ENCODE results near the gene HMGN5. TPM values are rescaled to one million over a fixed set of nuclear protein-coding genes. Genes with fewer than 3 reads are reported as not detected.

HMGN5 gene
- total RNA-seq, 2 experiments from 2014 or later, result 2.0 to 15.3 TPM

GRCh38 chrX:81240701-81241331 lies 39.1 kb upstream of the HMGN5 start:
- BruUV-seq (replicated peaks), result no TSS peak
- H3K79me2 ChIP-seq (ENCODE audit: insufficient read depth, low read depth, low read length), result no peaks in the 10 kb centered on the region
- intact Hi-C loops (cut with micrococcal nuclease; ENCODE audit: unreplicated experiment), result no loop called here

GRCh38 chrX:81238166-81238565 lies 36.5 kb upstream of the HMGN5 start:
- H3K27ac ChIP-seq (ENCODE audit: low read depth, low read length, poor library complexity, severe bottlenecking), result no peak overlapping the region
- DNase-seq (ENCODE audit: low spot score), result no peak
- no peak overlapping the region for H3K4me2 ChIP-seq (ENCODE audit: low read length)
- no peaks in the 10 kb centered on the region for H3K4me1 ChIP-seq (ENCODE audit: insufficient read depth, low read length, poor library complexity, severe bottlenecking)
- CTCF ChIA-PET (ENCODE audit: unreplicated experiment), result no interaction called here
- H2AFZ ChIP-seq (ENCODE audit: low read length), result no peak overlapping the region
- TF ChIP-seq EZH2phosphoT487 (IDR thresholded peaks at IDR 0.05; ENCODE audit: borderline replicate concordance, low read depth, low read length) (no peak), CTCF (conservative IDR thresholded peaks at IDR 0.05; ENCODE audit: low read length) (no peak)
- H3K9me3 ChIP-seq (ENCODE audit: low read length), result no peaks in the 10 kb centered on the region
- no peaks in the 10 kb centered on the region for H4K20me1 ChIP-seq (ENCODE audit: insufficient read depth, low read length)
- intact Hi-C loops (cut with micrococcal nuclease; ENCODE audit: unreplicated experiment), result no loop called here
- H3K36me3 ChIP-seq (ENCODE audit: insufficient read depth, low read length), result peaks cover 63% of the 10 kb centered on the region
- H3K9me2 ChIP-seq (ENCODE audit: insufficient read depth, low read length), result no peaks in the 10 kb centered on the region
- no peaks in the 10 kb centered on the region for H3K79me2 ChIP-seq (ENCODE audit: insufficient read depth, low read depth, low read length)
- no peak overlapping the region for H3K4me3 ChIP-seq (ENCODE audit: low read depth, low read length, poor library complexity, severe bottlenecking)
- no TSS peak for BruUV-seq (replicated peaks)
- POLR2A ChIA-PET, result no interaction called here

More at GRCh38 chrX:81240701-81241331, 39.1 kb upstream of the HMGN5 start:
- no peak overlapping the region for H3K27ac ChIP-seq (ENCODE audit: low read depth, low read length, poor library complexity, severe bottlenecking)
- DNase-seq (ENCODE audit: low spot score), result no peak
- ChIA-PET CTCF (ENCODE audit: unreplicated experiment) (no interaction called here), POLR2A (no interaction called here)
- no peaks in the 10 kb centered on the region for H4K20me1 ChIP-seq (ENCODE audit: insufficient read depth, low read length)
- H3K4me2 ChIP-seq (ENCODE audit: low read length), result no peak overlapping the region
- no peaks in the 10 kb centered on the region for H3K9me2 ChIP-seq (ENCODE audit: insufficient read depth, low read length)
- no peak overlapping the region for H3K4me3 ChIP-seq (ENCODE audit: low read depth, low read length, poor library complexity, severe bottlenecking)
- TF ChIP-seq EZH2phosphoT487 (IDR thresholded peaks at IDR 0.05; ENCODE audit: borderline replicate concordance, low read depth, low read length) (no peak), CTCF (conservative IDR thresholded peaks at IDR 0.05; ENCODE audit: low read length) (no peak)
- H3K9me3 ChIP-seq (ENCODE audit: low read length), result no peaks in the 10 kb centered on the region
- no peaks in the 10 kb centered on the region for H3K4me1 ChIP-seq (ENCODE audit: insufficient read depth, low read length, poor library complexity, severe bottlenecking)
- peaks cover 58% of the 10 kb centered on the region for H3K36me3 ChIP-seq (ENCODE audit: insufficient read depth, low read length)
- no peak overlapping the region for H2AFZ ChIP-seq (ENCODE audit: low read length)

GRCh38 chrX:81237516-81237915 lies 35.8 kb upstream of the HMGN5 start:
- Histone ChIP-seq H4K20me1 (ENCODE audit: insufficient read depth, low read length) (no peaks in the 10 kb centered on the region), H3K4me2 (ENCODE audit: low read length) (no peak overlapping the region), H3K9me3 (ENCODE audit: low read length) (no peaks in the 10 kb centered on the region), H3K36me3 (ENCODE audit: insufficient read depth, low read length) (peaks cover 64% of the 10 kb centered on the region), H3K4me3 (ENCODE audit: low read depth, low read length, poor library complexity, severe bottlenecking) (no peak overlapping the region), H3K27ac (ENCODE audit: low read depth, low read length, poor library complexity, severe bottlenecking) (no peak overlapping the region), H3K79me2 (ENCODE audit: insufficient read depth, low read depth, low read length) (no peaks in the 10 kb centered on the region), H2AFZ (ENCODE audit: low read length) (no peak overlapping the region), H3K4me1 (ENCODE audit: insufficient read depth, low read length, poor library complexity, severe bottlenecking) (no peaks in the 10 kb centered on the region), H3K9me2 (ENCODE audit: insufficient read depth, low read length) (no peaks in the 10 kb centered on the region)
- BruUV-seq (replicated peaks), result no TSS peak
- POLR2A ChIA-PET, result no interaction called here
- CTCF ChIA-PET (ENCODE audit: unreplicated experiment), result no interaction called here
- no peak for TF ChIP-seq EZH2phosphoT487 (IDR thresholded peaks at IDR 0.05; ENCODE audit: borderline replicate concordance, low read depth, low read length)
- TF ChIP-seq CTCF (conservative IDR thresholded peaks at IDR 0.05; ENCODE audit: low read length), result no peak
- DNase-seq (ENCODE audit: low spot score), result no peak
- intact Hi-C loops (cut with micrococcal nuclease; ENCODE audit: unreplicated experiment), result no loop called here

Data from OCI-LY7 (cell line).